ENCODE results near the gene ADORA3. TPM values are rescaled to one million over a fixed set of nuclear protein-coding genes. Genes with fewer than 3 reads are reported as not detected.

Gene ADORA3
- total and polyA plus RNA-seq, 8 donors: 0.32 to 7.3 (median 1.2) TPM

DNA sequence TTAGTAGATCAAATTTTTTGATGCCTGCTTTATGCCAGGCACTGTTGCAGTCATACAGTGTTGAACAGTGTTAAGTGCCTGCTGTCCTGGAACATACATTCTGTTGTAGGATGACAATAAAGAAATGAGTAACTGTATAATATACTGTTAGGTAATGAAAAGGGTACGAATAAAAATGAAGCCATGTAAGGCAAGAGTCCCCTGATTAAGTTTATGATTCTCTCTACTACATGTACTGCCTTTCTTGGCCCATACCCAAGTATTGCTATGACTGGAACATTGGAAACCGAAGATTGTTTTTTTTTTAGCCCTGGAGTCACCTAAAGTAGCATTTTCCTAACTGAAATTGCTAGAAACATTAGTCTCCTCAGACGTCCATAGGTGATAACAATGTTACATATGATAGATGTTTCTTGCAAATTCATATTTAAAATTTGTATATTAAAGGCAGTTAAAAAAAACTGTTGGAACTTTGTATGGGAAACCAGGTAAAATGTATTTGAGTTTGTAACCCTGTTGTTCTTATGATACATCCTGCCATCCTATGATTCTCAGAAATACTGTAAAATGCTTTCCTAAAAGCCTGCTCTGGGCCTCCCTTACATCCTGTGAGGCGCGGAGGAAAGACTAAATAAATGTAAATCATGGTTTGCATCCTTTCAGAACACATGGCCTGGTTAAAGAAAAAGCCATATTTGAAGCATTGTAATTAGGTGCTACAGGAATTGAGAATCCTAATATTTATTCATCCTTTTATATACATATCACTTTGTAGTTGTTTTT lies 48.4 kb downstream of the ADORA3 start:
- FAIRE-seq (no peak), DNase-seq (no peak), ATAC-seq (no peak)
- intact Hi-C loops (cut with DNase I): no loop called here
- Histone ChIP-seq H3K36me3 (peaks cover 2 to 39% (median 22%) of the 10 kb centered on the region in 3 donors), H3K27me3 (no peaks in the 10 kb centered on the region), H3K4me1 (peaks cover 7 to 24% (median 11%) of the 10 kb centered on the region in 3 donors), H3K27ac (no peak overlapping the region), H3K4me3 (no peak overlapping the region), H3K9me3 (no peaks in the 10 kb centered on the region)
- TF ChIP-seq CTCF (IDR thresholded peaks at IDR 0.05): no peak
- WGBS, 2 donors: 71 to 72% methylated on average over 5 of the region's 5 CpGs

DNA sequence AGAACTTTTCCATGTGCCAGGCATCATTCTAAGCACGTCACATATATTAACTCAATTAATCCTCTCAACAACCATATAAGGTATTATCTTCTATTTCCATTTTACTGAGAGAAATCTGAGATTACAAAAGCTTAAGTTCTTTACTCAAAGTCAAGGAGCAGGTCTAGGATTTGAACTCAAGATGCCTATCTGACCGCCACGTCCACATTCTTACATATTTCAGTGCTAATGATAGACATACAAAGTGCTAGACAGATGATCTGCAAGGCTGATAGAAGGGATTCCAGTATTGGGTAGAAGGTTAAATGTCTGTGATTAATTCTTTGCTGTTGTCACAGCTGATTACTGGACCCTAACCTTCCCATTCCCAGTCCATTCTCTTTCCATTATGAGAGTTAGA lies 49.7 kb downstream of the ADORA3 start:
- FAIRE-seq (no peak), ATAC-seq (no peak), DNase-seq (no peak)
- H3K9me3 ChIP-seq: no peaks in the 10 kb centered on the region
- no peak overlapping the region for H3K4me3 ChIP-seq
- peaks cover 7 to 24% (median 11%) of the 10 kb centered on the region in 3 donors for H3K4me1 ChIP-seq
- intact Hi-C loops (cut with DNase I): no loop called here
- H3K27me3 ChIP-seq: no peaks in the 10 kb centered on the region
- WGBS, 2 donors: 88 to 92% methylated on average over 3 of the region's 3 CpGs
- no peak overlapping the region for H3K27ac ChIP-seq
- H3K36me3 ChIP-seq: peaks cover 0 to 28% (median 13%) of the 10 kb centered on the region in 3 donors
- TF ChIP-seq CTCF (IDR thresholded peaks at IDR 0.05): no peak

DNA sequence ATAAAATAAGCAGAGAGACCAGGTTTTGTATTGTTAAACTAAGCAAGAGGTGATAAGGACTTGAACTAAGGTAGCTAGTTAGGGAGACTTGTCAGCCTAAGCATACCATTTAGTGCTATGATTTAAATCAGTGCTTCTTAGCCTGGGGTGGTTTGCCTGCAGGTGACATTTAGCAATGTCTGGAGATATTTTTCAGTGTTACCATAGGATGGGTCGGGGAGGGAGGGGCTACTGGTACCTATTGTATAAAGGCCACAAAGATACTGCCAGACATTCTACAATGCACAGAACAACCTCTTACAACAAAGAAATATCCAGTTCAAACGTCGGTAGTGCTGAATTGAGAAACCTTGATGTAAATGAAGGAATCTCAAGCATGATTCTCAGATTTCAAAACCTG lies 50.9 kb downstream of the ADORA3 start:
- Histone ChIP-seq H3K27me3 (no peaks in the 10 kb centered on the region), H3K4me1 (peaks cover 13 to 27% (median 13%) of the 10 kb centered on the region in 3 donors), H3K36me3 (peaks cover 0 to 16% (median 3%) of the 10 kb centered on the region in 3 donors), H3K9me3 (no peaks in the 10 kb centered on the region), H3K27ac (no peak overlapping the region), H3K4me3 (no peak overlapping the region)
- intact Hi-C loops (cut with DNase I): no loop called here
- TF ChIP-seq CTCF (IDR thresholded peaks at IDR 0.05): no peak
- no peak for ATAC-seq
- WGBS, 2 donors: 81 to 91% methylated on average over 3 of the region's 3 CpGs
- no peak for DNase-seq
- FAIRE-seq: no peak

- DNase-seq: no peak
Measured at GRCh38 chr1:111450185-111450584, 53.2 kb downstream of the ADORA3 start.

More at GRCh38 chr1:111450185-111450584, 53.2 kb downstream of the ADORA3 start:
- Histone ChIP-seq H3K27me3 (no peaks in the 10 kb centered on the region), H3K36me3 (peaks cover 0 to 7% (median 0%) of the 10 kb centered on the region in 3 donors), H3K9me3 (no peaks in the 10 kb centered on the region), H3K4me3 (peak overlapping the region; percentile 72 to 84 (median 77)), H3K27ac (no peak overlapping the region), H3K4me1 (peaks cover 18 to 41% (median 20%) of the 10 kb centered on the region in 3 donors)
- intact Hi-C loops (cut with DNase I): no loop called here
- ATAC-seq (no peak), FAIRE-seq (no peak)
- TF ChIP-seq CTCF (IDR thresholded peaks at IDR 0.05): no peak
- 38 to 42% methylated on average over 3 of the region's 3 CpGs for WGBS, 2 donors
